H9 (cell line): ENCODE results near the gene NT5DC4. TPM values are rescaled to one million over a fixed set of nuclear protein-coding genes. Genes with fewer than 3 reads are reported as not detected.

ENCODE experiments used
- DNase-seq: peaks from one replicate; pipeline ENCODE4 v3.0.0-alpha.2; 2017
- H2AFZ ChIP-seq: one replicate; pipeline ENCODE4 v1.6.1; 2013; ENCODE audit warnings: mild to moderate bottlenecking, low read length, control low read depth, moderate library complexity
- H2AK5ac ChIP-seq: 2 replicates; pipeline ENCODE4 v1.6.1; 2013; ENCODE audit warnings: low read length, control low read depth, mixed read lengths; ENCODE audit not compliant: insufficient read length
- H2BK120ac ChIP-seq: one replicate; pipeline ENCODE4 v1.6.1; 2013; ENCODE audit warnings: low read depth, mild to moderate bottlenecking, low read length, control low read depth, inconsistent platforms; ENCODE audit not compliant: poor library complexity, severe bottlenecking
- H2BK12ac ChIP-seq: 2 replicates; pipeline ENCODE4 v1.6.1; 2013; ENCODE audit warnings: low read length, control low read depth, mixed read lengths, low read depth; ENCODE audit not compliant: insufficient read length
- H2BK15ac ChIP-seq: 2 replicates; pipeline ENCODE4 v1.6.1; 2013; ENCODE audit warnings: low read depth, low read length, control low read depth
- H2BK20ac ChIP-seq: one replicate; pipeline ENCODE4 v1.6.1; 2013; ENCODE audit warnings: low read depth, mild to moderate bottlenecking, low read length, control low read depth, inconsistent platforms; ENCODE audit not compliant: poor library complexity, severe bottlenecking
- H2BK5ac ChIP-seq: 2 replicates; pipeline ENCODE4 v1.6.1; 2013; ENCODE audit warnings: low read length, control low read depth, mixed read lengths; ENCODE audit not compliant: insufficient read length
- H3K14ac ChIP-seq: 2 replicates; pipeline ENCODE4 v1.6.1; 2013; ENCODE audit warnings: low read length, control low read depth; ENCODE audit not compliant: insufficient read depth
- H3K18ac ChIP-seq: 2 replicates; pipeline ENCODE4 v1.6.1; 2013; ENCODE audit warnings: low read depth, mild to moderate bottlenecking, mixed read lengths, low read length, control low read depth; ENCODE audit not compliant: insufficient read length
- H3K23ac ChIP-seq: 2 replicates; pipeline ENCODE4 v1.6.1; 2013; ENCODE audit warnings: low read length, control low read depth, mixed read lengths, low read depth; ENCODE audit not compliant: insufficient read length
- H3K23me2 ChIP-seq: 2 replicates; pipeline ENCODE4 v1.6.1; 2013; ENCODE audit warnings: low read depth, mild to moderate bottlenecking, mixed read lengths, low read length, control low read depth; ENCODE audit not compliant: insufficient read length, poor library complexity, severe bottlenecking
- H3K27ac ChIP-seq: 2 replicates; pipeline ENCODE4 v1.5.1; 2013; ENCODE audit warnings: low read length, control low read depth, mixed read lengths, low read depth; ENCODE audit not compliant: insufficient read length
- H3K27me3 ChIP-seq: 2 replicates; pipeline ENCODE4 v1.6.1; 2013; ENCODE audit warnings: low read length, control low read depth, inconsistent platforms; ENCODE audit not compliant: insufficient read depth
- H3K4ac ChIP-seq: 2 replicates; pipeline ENCODE4 v1.6.1; 2013; ENCODE audit warnings: low read depth, mild to moderate bottlenecking, control low read depth, inconsistent platforms, low read length, moderate library complexity
- H3K4me1 ChIP-seq: 2 replicates; pipeline ENCODE4 v1.6.1; 2013; ENCODE audit warnings: low read length, control low read depth, inconsistent platforms; ENCODE audit not compliant: insufficient read depth
- H3K4me2 ChIP-seq: 2 replicates; pipeline ENCODE4 v1.6.1; 2013; ENCODE audit warnings: low read length, control low read depth, mixed read lengths; ENCODE audit not compliant: insufficient read length, insufficient read depth
- H3K56ac ChIP-seq: 2 replicates; pipeline ENCODE4 v1.6.1; 2013; ENCODE audit warnings: low read depth, mild to moderate bottlenecking, mixed read lengths, low read length, control low read depth; ENCODE audit not compliant: insufficient read length
- H3K79me1 ChIP-seq: 2 replicates; pipeline ENCODE4 v1.6.1; 2013; ENCODE audit warnings: low read depth, mild to moderate bottlenecking, moderate library complexity, low read length, control low read depth, inconsistent platforms; ENCODE audit not compliant: insufficient read depth, poor library complexity, severe bottlenecking
- H3K79me2 ChIP-seq: 2 replicates; pipeline ENCODE4 v1.6.1; 2013; ENCODE audit warnings: low read length, control low read depth, inconsistent platforms; ENCODE audit not compliant: insufficient read depth
- H3K9ac ChIP-seq: 2 replicates; pipeline ENCODE4 v1.6.1; 2013; ENCODE audit warnings: low read length, control low read depth, mixed read lengths; ENCODE audit not compliant: insufficient read length; ENCODE audit errors: extremely low read depth
- H3K9me3 ChIP-seq: one replicate; pipeline ENCODE4 v1.6.1; 2013; ENCODE audit warnings: low read depth, low read length, inconsistent platforms; ENCODE audit not compliant: control insufficient read depth
- H3T11ph ChIP-seq: one replicate; pipeline ENCODE4 v1.6.1; 2013; ENCODE audit warnings: mild to moderate bottlenecking, low read length, control low read depth, inconsistent platforms
- H4K20me1 ChIP-seq: one replicate; pipeline ENCODE4 v1.6.1; 2013; ENCODE audit not compliant: control insufficient read depth, insufficient read length, insufficient read depth
- H4K5ac ChIP-seq: 2 replicates; pipeline ENCODE4 v1.6.1; 2013; ENCODE audit warnings: low read depth, mild to moderate bottlenecking, mixed read lengths, low read length, control low read depth; ENCODE audit not compliant: insufficient read length
- H4K8ac ChIP-seq: replicated peaks from 2 replicates; pipeline ENCODE4 v1.6.1; 2013; ENCODE audit warnings: low read length, control low read depth, mixed read lengths, low read depth; ENCODE audit not compliant: insufficient read length
- H4K91ac ChIP-seq: 2 replicates; pipeline ENCODE4 v1.6.1; 2013; ENCODE audit warnings: low read depth, mild to moderate bottlenecking, moderate library complexity, mixed read lengths, low read length, control low read depth; ENCODE audit not compliant: insufficient read length
- H3K27ac Mint-ChIP-seq, 3 experiments: 2 replicates in 2 of 3; 3 replicates in 1 of 3; pipeline ENCODE4 v1.8.0; 2020 to 2021; ENCODE audit warnings: mixed read lengths in 3 of 3, mild to moderate bottlenecking in 1 of 3, moderate library complexity in 1 of 3
- H3K27me3 Mint-ChIP-seq: 2 replicates; pipeline ENCODE4 v1.8.0; 2021; ENCODE audit warnings: low read depth, mild to moderate bottlenecking, moderate library complexity, mixed read lengths
- H3K36me3 Mint-ChIP-seq, 3 experiments: 2 replicates in 2 of 3; 3 replicates in 1 of 3; pipeline ENCODE4 v1.8.0; 2020 to 2021; ENCODE audit warnings: low read depth in 3 of 3, mixed read lengths in 3 of 3; ENCODE audit not compliant: insufficient read depth in 1 of 3
- H3K4me1 Mint-ChIP-seq, 2 experiments: 2 replicates each; pipeline ENCODE4 v1.8.0; 2020; ENCODE audit warnings: mixed read lengths in 2 of 2
- H3K4me3 Mint-ChIP-seq, 2 experiments: 2 replicates in 1 of 2; 3 replicates in 1 of 2; pipeline ENCODE4 v1.8.0; 2020 to 2021; ENCODE audit warnings: mild to moderate bottlenecking in 2 of 2, mixed read lengths in 2 of 2, moderate library complexity in 1 of 2
- H3K9me3 Mint-ChIP-seq, 2 experiments: 2 replicates in 1 of 2; 3 replicates in 1 of 2; pipeline ENCODE4 v1.8.0; 2020; ENCODE audit warnings: mild to moderate bottlenecking in 2 of 2, mixed read lengths in 2 of 2, moderate library complexity in 1 of 2
- CTCF ChIP-seq: fragments of 200-600 bp; sonication (generic); conservative IDR thresholded peaks from 3 replicates; pipeline ENCODE4 v1.8.0; 2021; ENCODE audit warnings: antibody characterized with exemption, mild to moderate bottlenecking
- WGBS: extraction: QIAGEN DNeasy Blood & Tissue Kit; methylation state at CpG from one replicate; pipeline ENCODE4 v1.1.7; 2013; ENCODE audit warnings: missing lambda C conversion rate, low lambda C conversion rate, mixed read lengths; ENCODE audit not compliant: insufficient read length; ENCODE audit errors: extremely low coverage; 5-methylcytosine and 5-hydroxymethylcytosine counted together
- total RNA-seq: library from RNA; stranded (reverse); gene quantifications from 2 replicates; pipeline ENCODE4 v1.2.1, GENCODE V29; 2021

Gene NT5DC4
- total RNA-seq, 1 experiment from 2014 or later: not detected

- Histone ChIP-seq H2BK120ac (no peak overlapping the region), H3K27me3 (no peaks in the 10 kb centered on the region), H3K79me2 (no peaks in the 10 kb centered on the region), H3K27ac (no peak overlapping the region), H3K4me1 (no peaks in the 10 kb centered on the region), H2BK15ac (no peak overlapping the region), H4K91ac (no peak overlapping the region), H3K4ac (no peak overlapping the region), H3K56ac (no peak overlapping the region), H2AK5ac (no peak overlapping the region), H3K18ac (no peak overlapping the region), H3K23ac (no peak overlapping the region), H3K9me3 (no peaks in the 10 kb centered on the region), H3K14ac (no peak overlapping the region), H3T11ph (no peak overlapping the region), H3K79me1 (no peaks in the 10 kb centered on the region), H2BK12ac (no peak overlapping the region), H3K4me2 (no peak overlapping the region), H3K23me2 (no peaks in the 10 kb centered on the region), H2BK20ac (no peak overlapping the region), H3K9ac (no peak overlapping the region), H4K8ac (no peak overlapping the region), H4K20me1 (no peaks in the 10 kb centered on the region), H2AFZ (no peak overlapping the region), H2BK5ac (no peak overlapping the region), H4K5ac (no peak overlapping the region)
- H3K4me3 Mint-ChIP-seq: no peak overlapping the region
- TF ChIP-seq CTCF: no peak
- peaks cover 6 to 10% of the 10 kb centered on the region in 2 experiments; a peak in 2 of 4 replicates for H3K4me1 Mint-ChIP-seq
- no peaks in the 10 kb centered on the region for H3K9me3 Mint-ChIP-seq
- no peak for DNase-seq
- H3K27ac Mint-ChIP-seq: no peak overlapping the region
- WGBS: no CpG with 5 or more reads among the region's 6 CpGs
- H3K27me3 Mint-ChIP-seq: no peaks in the 10 kb centered on the region; the same call in 1 of the 2 replicates
- H3K36me3 Mint-ChIP-seq: no peaks in the 10 kb centered on the region; a peak in 1 of 7 replicates
Measured at GRCh38 chr2:112723547-112723940, 2.7 kb downstream of the NT5DC4 start.
